OCI-LY1 (cell line): ENCODE data around the gene MPI.

Experiments
- H2AFZ ChIP-seq: fragments of 200-600 bp; sonication (generic), shearing (Covaris generic); 2 replicates; pipeline ENCODE4 v1.6.0; 2014; ENCODE audit warnings: antibody characterized with exemption, mild to moderate bottlenecking, low read length
- H3F3A ChIP-seq: fragments of 200-600 bp; sonication (generic), shearing (Covaris generic); 2 replicates; pipeline ENCODE4 v1.6.0; 2014; ENCODE audit warnings: mild to moderate bottlenecking, antibody characterized with exemption, low read length, moderate library complexity; ENCODE audit not compliant: insufficient read depth
- H3K27ac ChIP-seq: fragments of 200-600 bp; sonication (generic); 2 replicates; pipeline ENCODE4 v1.5.1; 2014; ENCODE audit warnings: low read length, mixed run types, mild to moderate bottlenecking, low read depth; ENCODE audit not compliant: poor library complexity, severe bottlenecking
- H3K27me3 ChIP-seq: fragments of 200-600 bp; sonication (generic); 2 replicates; pipeline ENCODE4 v1.6.0; 2014; ENCODE audit warnings: antibody characterized with exemption, mild to moderate bottlenecking, low read length, moderate library complexity; ENCODE audit not compliant: insufficient read depth
- H3K36me3 ChIP-seq: fragments of 200-600 bp; sonication (generic); 2 replicates; pipeline ENCODE4 v1.6.1; 2014; ENCODE audit warnings: mild to moderate bottlenecking, antibody characterized with exemption, low read length, moderate library complexity, mixed read lengths; ENCODE audit not compliant: insufficient read depth
- H3K4me1 ChIP-seq: fragments of 200-600 bp; sonication (generic); 2 replicates; pipeline ENCODE4 v1.5.1; 2014; ENCODE audit warnings: mild to moderate bottlenecking, low read length, moderate library complexity; ENCODE audit not compliant: insufficient read depth, severe bottlenecking
- H3K4me2 ChIP-seq: fragments of 200-600 bp; sonication (generic), shearing (Covaris generic); 2 replicates; pipeline ENCODE4 v1.6.1; 2014; ENCODE audit warnings: low read length
- H3K4me3 ChIP-seq: fragments of 200-600 bp; sonication (generic); 2 replicates; pipeline ENCODE4 v1.5.1; 2014; ENCODE audit warnings: low read length, low read depth, mild to moderate bottlenecking, mixed read lengths; ENCODE audit not compliant: poor library complexity, severe bottlenecking
- H3K79me2 ChIP-seq: fragments of 200-600 bp; shearing (Covaris generic); 2 replicates; pipeline ENCODE4 v1.6.1; 2016; ENCODE audit warnings: mixed run types, low read length, mixed read lengths; ENCODE audit not compliant: insufficient read depth
- H3K9ac ChIP-seq: fragments of 200-600 bp; sonication (generic), shearing (Covaris generic); 2 replicates; pipeline ENCODE4 v1.6.1; 2014; ENCODE audit warnings: mild to moderate bottlenecking, low read length, mixed read lengths
- H3K9me2 ChIP-seq: fragments of 200-600 bp; sonication (generic), shearing (Covaris generic); 2 replicates; pipeline ENCODE4 v1.6.1; 2014; ENCODE audit warnings: low read depth, mild to moderate bottlenecking, low read length, mixed read lengths
- H3K9me3 ChIP-seq: fragments of 200-600 bp; shearing (Covaris generic); 2 replicates; pipeline ENCODE4 v1.6.1; 2014; ENCODE audit warnings: low read length, mixed read lengths
- H4K20me1 ChIP-seq: fragments of 200-600 bp; sonication (generic), shearing (Covaris generic); 2 replicates; pipeline ENCODE4 v1.6.0; 2016; ENCODE audit warnings: mild to moderate bottlenecking, low read length; ENCODE audit not compliant: insufficient read depth
- CTCF ChIP-seq: fragments of 200-600 bp; sonication (generic), shearing (Covaris generic); IDR thresholded peaks from 2 replicates; pipeline ENCODE4 v1.5.1; 2017; ENCODE audit warnings: mild to moderate bottlenecking, antibody characterized with exemption, low read length, moderate library complexity, mixed read lengths
- EZH2 ChIP-seq: fragments of 200-600 bp; sonication (generic), shearing (Covaris generic); IDR thresholded peaks from 2 replicates; pipeline ENCODE4 v1.8.0; 2017; ENCODE audit warnings: borderline replicate concordance, mixed run types, mild to moderate bottlenecking, antibody characterized with exemption, low read length, moderate library complexity, mixed read lengths

Gene MPI

GRCh38 chr15:74878273-74878672 lies 11.6 kb upstream of the MPI start:
- Histone ChIP-seq H3K9me3 (peaks cover 8% of the 10 kb centered on the region; the same call in 1 of the 2 replicates), H3F3A (no peaks in the 10 kb centered on the region), H3K4me3 (no peak overlapping the region), H3K79me2 (no peaks in the 10 kb centered on the region), H3K4me1 (peaks cover 7% of the 10 kb centered on the region), H3K27ac (no peak overlapping the region), H3K36me3 (no peaks in the 10 kb centered on the region), H3K27me3 (no peaks in the 10 kb centered on the region), H3K4me2 (no peak overlapping the region), H2AFZ (no peak overlapping the region), H4K20me1 (no peaks in the 10 kb centered on the region), H3K9ac (no peak overlapping the region), H3K9me2 (no peaks in the 10 kb centered on the region)
- TF ChIP-seq EZH2 (no peak), CTCF (no peak)

- H4K20me1 ChIP-seq: no peaks in the 10 kb centered on the region
- TF ChIP-seq EZH2: no peak
- TF ChIP-seq CTCF: no peak
- H3K36me3 ChIP-seq: no peaks in the 10 kb centered on the region
- no peak overlapping the region for H3K4me2 ChIP-seq
- H2AFZ ChIP-seq: no peak overlapping the region
- no peak overlapping the region for H3K9ac ChIP-seq
- no peak overlapping the region for H3K27ac ChIP-seq
- no peak overlapping the region for H3K4me3 ChIP-seq
- peaks cover 11% of the 10 kb centered on the region; the same call in 1 of the 2 replicates for H3K9me3 ChIP-seq
- H3F3A ChIP-seq: no peaks in the 10 kb centered on the region
- H3K9me2 ChIP-seq: no peaks in the 10 kb centered on the region
- no peaks in the 10 kb centered on the region for H3K4me1 ChIP-seq
- H3K27me3 ChIP-seq: no peaks in the 10 kb centered on the region
- H3K79me2 ChIP-seq: no peaks in the 10 kb centered on the region
These were observed 7.3 kb upstream of the MPI start for GRCh38 chr15:74882528-74882927.

- no peak overlapping the region for H3K4me2 ChIP-seq
- H3K4me1 ChIP-seq: peaks cover 5% of the 10 kb centered on the region
- no peaks in the 10 kb centered on the region for H3K79me2 ChIP-seq
- no peak for TF ChIP-seq EZH2
- no peak for TF ChIP-seq CTCF
- peaks cover 11% of the 10 kb centered on the region; the same call in 1 of the 2 replicates for H3K9me3 ChIP-seq
- no peaks in the 10 kb centered on the region for H3K9me2 ChIP-seq
- H3K27ac ChIP-seq: no peak overlapping the region
- H3K27me3 ChIP-seq: no peaks in the 10 kb centered on the region
- no peak overlapping the region for H3K9ac ChIP-seq
- H2AFZ ChIP-seq: no peak overlapping the region
- H3F3A ChIP-seq: no peaks in the 10 kb centered on the region
- no peaks in the 10 kb centered on the region for H3K36me3 ChIP-seq
- H4K20me1 ChIP-seq: no peaks in the 10 kb centered on the region
- no peak overlapping the region for H3K4me3 ChIP-seq
These were observed 5.2 kb upstream of the MPI start for GRCh38 chr15:74884428-74885223.
